ENCODE data around the gene CASP10. TPM values are rescaled to one million over a fixed set of nuclear protein-coding genes. Genes with fewer than 3 reads are reported as not detected.

Gene CASP10
- total and polyA plus RNA-seq, 2 of the 13 experiments (the other 11 are each of a cell fraction or from before 2014, with no cell fraction given): 22.2 to 23.8 TPM

DNA sequence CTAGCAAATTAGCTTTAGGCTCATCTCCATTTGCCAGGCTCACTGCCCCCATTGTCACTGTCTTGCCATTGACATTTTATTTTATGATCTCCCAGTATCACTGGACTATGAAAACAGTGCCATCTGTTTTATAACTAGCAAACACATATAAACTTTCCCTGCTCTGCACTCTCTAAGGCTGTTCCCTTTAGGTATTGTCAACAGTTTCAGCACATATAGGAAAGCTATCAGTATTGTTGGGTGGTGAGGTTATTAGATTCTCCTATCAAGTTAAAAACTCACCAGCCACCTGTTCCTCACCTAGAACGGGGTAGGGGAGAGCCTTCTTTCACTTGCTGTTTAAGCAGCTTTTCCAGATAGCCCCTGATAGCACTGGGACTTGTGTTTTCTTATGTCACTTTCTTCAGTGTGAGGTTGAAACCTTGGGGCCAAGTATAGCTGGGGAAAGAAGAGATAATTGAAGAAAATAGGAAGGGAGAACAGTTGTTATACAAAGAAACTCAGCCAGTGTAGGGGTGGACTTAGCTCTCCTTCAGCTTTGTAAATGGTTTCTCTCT lies 34.4 kb upstream of the CASP10 start:
- ATAC-seq: peak; percentile 19
- CTCF ChIA-PET (ENCODE audit: low intra/inter-chr PET ratio, low total read pairs): no interaction called here
- peaks cover 2 to 23% of the 10 kb centered on the region in 2 experiments; a peak in 4 of 5 replicates for H3K36me3 ChIP-seq (replicated peaks in 1 of 2; ENCODE audit: control insufficient read depth in 1 of 2, insufficient read depth in 2 of 2, low read length in 2 of 2)
- H4K20me1 ChIP-seq (ENCODE audit: insufficient read depth, low read length): no peaks in the 10 kb centered on the region
- H3K27me3 ChIP-seq (ENCODE audit: control insufficient read depth in 1 of 2, insufficient read depth in 2 of 2, low read length in 2 of 2): no peaks in the 10 kb centered on the region
- WGBS (ENCODE audit: low lambda C conversion rate): 55% methylated on average over 1 of the region's 1 CpG
- no peak for FAIRE-seq
- in situ Hi-C loops (cut with HindIII; ENCODE audit: extremely low pct_ligation_motif_present, low pct_unique_long_range_greater_than_20kb) (no loop called here), intact Hi-C loops (cut with micrococcal nuclease; ENCODE audit: unreplicated experiment) (no loop called here)
- TSS peak; percentile 90 for BruUV-seq (replicated peaks)
- no peak for DNase-seq (ENCODE audit: low spot score)
- peak overlapping the region; percentile 91 for H3K27ac ChIP-seq (ENCODE audit: extremely low read length, insufficient read depth, low read length)
- no peak overlapping the region; a peak in 2 of 6 replicates for H3K4me3 ChIP-seq (replicated peaks in 1 of 3; ENCODE audit: insufficient read depth in 1 of 3, low read depth in 2 of 3, low read length in 3 of 3)
- peak overlapping the region; percentile 49 for H3K4me2 ChIP-seq (ENCODE audit: low read depth, low read length)
- peaks cover 54% of the 10 kb centered on the region for H3K4me1 ChIP-seq (ENCODE audit: insufficient read depth, low read length)
- POLR2A ChIA-PET: interaction anchor here (0.8 to 5.7 kb wide), 5 partner anchors 10 to 34 kb away, joined by 3 to 75 read pairs (median 4); partner anchors contain the start of genes CASP10 and CFLAR
- H2AFZ ChIP-seq (ENCODE audit: low read length): no peak overlapping the region
- no peak for TF ChIP-seq ZMYM4 (CRISPR knock-in tag; IDR thresholded peaks at IDR 0.05)
- no peak for TF ChIP-seq PLSCR1 (CRISPR knock-in tag; IDR thresholded peaks at IDR 0.05; ENCODE audit: borderline replicate concordance)
- peak; percentile 25; the same call in 1 of the 2 replicates for TF ChIP-seq THAP7 (CRISPR knock-in tag; IDR thresholded peaks at IDR 0.05)
- TF ChIP-seq POLR2G (IDR thresholded peaks at IDR 0.05; ENCODE audit: low read depth, low read length): 0 out of 2 replicates have a peak, but pooled peaks have one; percentile 43
- TF ChIP-seq ATF1 (CRISPR knock-in tag; IDR thresholded peaks at IDR 0.05): 0 out of 2 replicates have a peak, but pooled peaks have one; percentile 12
- peaks cover 3% of the 10 kb centered on the region for H3K79me2 ChIP-seq (ENCODE audit: insufficient read depth, low read length)
- peak overlapping the region; percentile 59 for H3K9ac ChIP-seq (ENCODE audit: insufficient read depth, low read depth, low read length)
- H3K9me3 ChIP-seq (ENCODE audit: low read length): no peaks in the 10 kb centered on the region

Measured in HepG2 (cell line).